H1 (cell line): ENCODE results near the gene AVP. TPM values are rescaled to one million over a fixed set of nuclear protein-coding genes. Genes with fewer than 3 reads are reported as not detected.

Source experiments
- polyA plus RNA-seq, 7 experiments: library from polyadenylated mRNA; depleted of rRNA in 3 of 7; stranded (reverse) in 5 of 7; unstranded in 2 of 7; fragments of >200 nt in 5 of 7; fragments of 200-250 nt in 2 of 7; gene quantifications; 1 replicate in 5 of 7; 2 replicates in 1 of 7; 4 replicates in 1 of 7; pipeline versions ENCODE4 v1.2.1 to v1.2.3, GENCODE V29; 2011 to 2013; ENCODE audit warnings: missing spikeins in 2 of 7, mixed read lengths in 2 of 7
- total RNA-seq: library from RNA; stranded (reverse); fragmentation: NEBNext Ultra II Directional; extraction: Animal tissue kit (Norgen Biotek cat#: 25700); gene quantifications from 2 replicates; pipeline ENCODE4 v1.2.1, GENCODE V29; 2021
- TF ChIP-seq, protein P1 (sequence below): fragments of 300-600 bp; sonication (generic); IDR thresholded peaks from 2 replicates; pipeline ENCODE4 v1.7.1; 2012; ENCODE audit warnings: low read length, moderate library complexity, mild to moderate bottlenecking, inconsistent platforms; ENCODE audit not compliant: insufficient replicate concordance

AVP gene
- total and polyA plus RNA-seq, 2 of the 8 experiments (the other 6 are each of a cell fraction or from before 2014, with no cell fraction given) = 0.18 TPM; not detected in 1

GRCh38 chr20:3082955-3083952 is 1.3 kb downstream of the AVP start (continued):
- TF ChIP-seq, protein P1, sequence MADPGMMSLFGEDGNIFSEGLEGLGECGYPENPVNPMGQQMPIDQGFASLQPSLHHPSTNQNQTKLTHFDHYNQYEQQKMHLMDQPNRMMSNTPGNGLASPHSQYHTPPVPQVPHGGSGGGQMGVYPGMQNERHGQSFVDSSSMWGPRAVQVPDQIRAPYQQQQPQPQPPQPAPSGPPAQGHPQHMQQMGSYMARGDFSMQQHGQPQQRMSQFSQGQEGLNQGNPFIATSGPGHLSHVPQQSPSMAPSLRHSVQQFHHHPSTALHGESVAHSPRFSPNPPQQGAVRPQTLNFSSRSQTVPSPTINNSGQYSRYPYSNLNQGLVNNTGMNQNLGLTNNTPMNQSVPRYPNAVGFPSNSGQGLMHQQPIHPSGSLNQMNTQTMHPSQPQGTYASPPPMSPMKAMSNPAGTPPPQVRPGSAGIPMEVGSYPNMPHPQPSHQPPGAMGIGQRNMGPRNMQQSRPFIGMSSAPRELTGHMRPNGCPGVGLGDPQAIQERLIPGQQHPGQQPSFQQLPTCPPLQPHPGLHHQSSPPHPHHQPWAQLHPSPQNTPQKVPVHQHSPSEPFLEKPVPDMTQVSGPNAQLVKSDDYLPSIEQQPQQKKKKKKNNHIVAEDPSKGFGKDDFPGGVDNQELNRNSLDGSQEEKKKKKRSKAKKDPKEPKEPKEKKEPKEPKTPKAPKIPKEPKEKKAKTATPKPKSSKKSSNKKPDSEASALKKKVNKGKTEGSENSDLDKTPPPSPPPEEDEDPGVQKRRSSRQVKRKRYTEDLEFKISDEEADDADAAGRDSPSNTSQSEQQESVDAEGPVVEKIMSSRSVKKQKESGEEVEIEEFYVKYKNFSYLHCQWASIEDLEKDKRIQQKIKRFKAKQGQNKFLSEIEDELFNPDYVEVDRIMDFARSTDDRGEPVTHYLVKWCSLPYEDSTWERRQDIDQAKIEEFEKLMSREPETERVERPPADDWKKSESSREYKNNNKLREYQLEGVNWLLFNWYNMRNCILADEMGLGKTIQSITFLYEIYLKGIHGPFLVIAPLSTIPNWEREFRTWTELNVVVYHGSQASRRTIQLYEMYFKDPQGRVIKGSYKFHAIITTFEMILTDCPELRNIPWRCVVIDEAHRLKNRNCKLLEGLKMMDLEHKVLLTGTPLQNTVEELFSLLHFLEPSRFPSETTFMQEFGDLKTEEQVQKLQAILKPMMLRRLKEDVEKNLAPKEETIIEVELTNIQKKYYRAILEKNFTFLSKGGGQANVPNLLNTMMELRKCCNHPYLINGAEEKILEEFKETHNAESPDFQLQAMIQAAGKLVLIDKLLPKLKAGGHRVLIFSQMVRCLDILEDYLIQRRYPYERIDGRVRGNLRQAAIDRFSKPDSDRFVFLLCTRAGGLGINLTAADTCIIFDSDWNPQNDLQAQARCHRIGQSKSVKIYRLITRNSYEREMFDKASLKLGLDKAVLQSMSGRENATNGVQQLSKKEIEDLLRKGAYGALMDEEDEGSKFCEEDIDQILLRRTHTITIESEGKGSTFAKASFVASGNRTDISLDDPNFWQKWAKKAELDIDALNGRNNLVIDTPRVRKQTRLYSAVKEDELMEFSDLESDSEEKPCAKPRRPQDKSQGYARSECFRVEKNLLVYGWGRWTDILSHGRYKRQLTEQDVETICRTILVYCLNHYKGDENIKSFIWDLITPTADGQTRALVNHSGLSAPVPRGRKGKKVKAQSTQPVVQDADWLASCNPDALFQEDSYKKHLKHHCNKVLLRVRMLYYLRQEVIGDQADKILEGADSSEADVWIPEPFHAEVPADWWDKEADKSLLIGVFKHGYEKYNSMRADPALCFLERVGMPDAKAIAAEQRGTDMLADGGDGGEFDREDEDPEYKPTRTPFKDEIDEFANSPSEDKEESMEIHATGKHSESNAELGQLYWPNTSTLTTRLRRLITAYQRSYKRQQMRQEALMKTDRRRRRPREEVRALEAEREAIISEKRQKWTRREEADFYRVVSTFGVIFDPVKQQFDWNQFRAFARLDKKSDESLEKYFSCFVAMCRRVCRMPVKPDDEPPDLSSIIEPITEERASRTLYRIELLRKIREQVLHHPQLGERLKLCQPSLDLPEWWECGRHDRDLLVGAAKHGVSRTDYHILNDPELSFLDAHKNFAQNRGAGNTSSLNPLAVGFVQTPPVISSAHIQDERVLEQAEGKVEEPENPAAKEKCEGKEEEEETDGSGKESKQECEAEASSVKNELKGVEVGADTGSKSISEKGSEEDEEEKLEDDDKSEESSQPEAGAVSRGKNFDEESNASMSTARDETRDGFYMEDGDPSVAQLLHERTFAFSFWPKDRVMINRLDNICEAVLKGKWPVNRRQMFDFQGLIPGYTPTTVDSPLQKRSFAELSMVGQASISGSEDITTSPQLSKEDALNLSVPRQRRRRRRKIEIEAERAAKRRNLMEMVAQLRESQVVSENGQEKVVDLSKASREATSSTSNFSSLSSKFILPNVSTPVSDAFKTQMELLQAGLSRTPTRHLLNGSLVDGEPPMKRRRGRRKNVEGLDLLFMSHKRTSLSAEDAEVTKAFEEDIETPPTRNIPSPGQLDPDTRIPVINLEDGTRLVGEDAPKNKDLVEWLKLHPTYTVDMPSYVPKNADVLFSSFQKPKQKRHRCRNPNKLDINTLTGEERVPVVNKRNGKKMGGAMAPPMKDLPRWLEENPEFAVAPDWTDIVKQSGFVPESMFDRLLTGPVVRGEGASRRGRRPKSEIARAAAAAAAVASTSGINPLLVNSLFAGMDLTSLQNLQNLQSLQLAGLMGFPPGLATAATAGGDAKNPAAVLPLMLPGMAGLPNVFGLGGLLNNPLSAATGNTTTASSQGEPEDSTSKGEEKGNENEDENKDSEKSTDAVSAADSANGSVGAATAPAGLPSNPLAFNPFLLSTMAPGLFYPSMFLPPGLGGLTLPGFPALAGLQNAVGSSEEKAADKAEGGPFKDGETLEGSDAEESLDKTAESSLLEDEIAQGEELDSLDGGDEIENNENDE = no peak
